CD8-positive, alpha-beta memory T cell (primary cell): ENCODE measurements around the gene SRGAP1. TPM values are rescaled to one million over a fixed set of nuclear protein-coding genes. Genes with fewer than 3 reads are reported as not detected.

Experiments used
- CTCF ChIA-PET: fragments of 350-600 bp; sonication (Branson Sonifier 250); formaldehyde crosslinking; loops from one replicate; lab custom pipeline; 2021; ENCODE audit warnings: antibody characterized with exemption; lab: Charles Lee
- POLR2A ChIA-PET: fragments of 350-600 bp; sonication (Branson Sonifier 250); formaldehyde crosslinking; loops from one replicate; lab custom pipeline; 2021; ENCODE audit warnings: antibody characterized with exemption; lab: Charles Lee
- DNase-seq, 5 donors: peaks; one replicate each; pipeline versions ENCODE4 v3.0.0 to v3.0.0-alpha.2; 2020 to 2022; ENCODE audit warnings: mixed read lengths in 1 of 5
- H3K27ac ChIP-seq: one replicate; pipeline ENCODE4 v1.7.0; 2013; ENCODE audit warnings: low read depth, mild to moderate bottlenecking, low read length, moderate library complexity
- H3K27me3 ChIP-seq: 2 replicates; pipeline ENCODE4 v1.7.0; 2013; ENCODE audit warnings: low read length, mild to moderate bottlenecking; ENCODE audit not compliant: insufficient read depth, poor library complexity, severe bottlenecking
- H3K36me3 ChIP-seq: 2 replicates; pipeline ENCODE4 v1.7.0; 2013; ENCODE audit warnings: mild to moderate bottlenecking, low read length, moderate library complexity; ENCODE audit not compliant: insufficient read depth
- H3K4me1 ChIP-seq: 2 replicates; pipeline ENCODE4 v1.7.0; 2013; ENCODE audit warnings: mild to moderate bottlenecking, low read length, moderate library complexity; ENCODE audit not compliant: insufficient read depth
- H3K4me3 ChIP-seq: 2 replicates; pipeline ENCODE4 v1.7.0; 2013; ENCODE audit warnings: mild to moderate bottlenecking, low read length
- H3K9me3 ChIP-seq: 2 replicates; pipeline ENCODE4 v1.7.0; 2013; ENCODE audit warnings: mild to moderate bottlenecking, low read length
- H3K27ac Mint-ChIP-seq, 8 donors: one replicate each; pipeline ENCODE4 v1.8.0; 2020 to 2021; ENCODE audit warnings: mixed read lengths in 8 of 8, mild to moderate bottlenecking in 6 of 8, inconsistent platforms in 3 of 8, moderate library complexity in 3 of 8
- H3K27me3 Mint-ChIP-seq, 2 donors: one replicate each; pipeline ENCODE4 v1.8.0; 2020 to 2021; ENCODE audit warnings: mixed read lengths in 2 of 2, mild to moderate bottlenecking in 1 of 2, moderate library complexity in 1 of 2
- H3K36me3 Mint-ChIP-seq, 3 donors: one replicate each; pipeline ENCODE4 v1.8.0; 2020 to 2021; ENCODE audit warnings: mixed read lengths in 3 of 3, inconsistent platforms in 1 of 3, mild to moderate bottlenecking in 1 of 3
- H3K4me1 Mint-ChIP-seq, 3 donors: one replicate each; pipeline ENCODE4 v1.8.0; 2020 to 2021; ENCODE audit warnings: mixed read lengths in 3 of 3, inconsistent platforms in 1 of 3, mild to moderate bottlenecking in 1 of 3
- H3K4me3 Mint-ChIP-seq, 7 donors: one replicate each; pipeline ENCODE4 v1.8.0; 2020 to 2021; ENCODE audit warnings: mixed read lengths in 7 of 7, mild to moderate bottlenecking in 6 of 7, moderate library complexity in 4 of 7, inconsistent platforms in 2 of 7
- H3K9me3 Mint-ChIP-seq, 5 donors: one replicate each; pipeline ENCODE4 v1.8.0; 2020 to 2022; ENCODE audit warnings: mixed read lengths in 5 of 5, mild to moderate bottlenecking in 3 of 5, moderate library complexity in 2 of 5, inconsistent platforms in 1 of 5
- polyA plus RNA-seq: library from polyadenylated mRNA; unstranded; fragments of 300-500 nt; fragmentation: Illumina TruSeq; gene quantifications from one replicate; pipeline ENCODE4 v1.2.3, GENCODE V29; 2021
- total RNA-seq, 2 experiments: library from RNA; stranded (reverse); gene quantifications; one replicate each; pipeline ENCODE4 v1.2.3, GENCODE V29; 2021

Gene SRGAP1
- total and polyA plus RNA-seq, 3 experiments from 2014 or later, result 0.09 to 0.64 (median 0.61) TPM

DNA sequence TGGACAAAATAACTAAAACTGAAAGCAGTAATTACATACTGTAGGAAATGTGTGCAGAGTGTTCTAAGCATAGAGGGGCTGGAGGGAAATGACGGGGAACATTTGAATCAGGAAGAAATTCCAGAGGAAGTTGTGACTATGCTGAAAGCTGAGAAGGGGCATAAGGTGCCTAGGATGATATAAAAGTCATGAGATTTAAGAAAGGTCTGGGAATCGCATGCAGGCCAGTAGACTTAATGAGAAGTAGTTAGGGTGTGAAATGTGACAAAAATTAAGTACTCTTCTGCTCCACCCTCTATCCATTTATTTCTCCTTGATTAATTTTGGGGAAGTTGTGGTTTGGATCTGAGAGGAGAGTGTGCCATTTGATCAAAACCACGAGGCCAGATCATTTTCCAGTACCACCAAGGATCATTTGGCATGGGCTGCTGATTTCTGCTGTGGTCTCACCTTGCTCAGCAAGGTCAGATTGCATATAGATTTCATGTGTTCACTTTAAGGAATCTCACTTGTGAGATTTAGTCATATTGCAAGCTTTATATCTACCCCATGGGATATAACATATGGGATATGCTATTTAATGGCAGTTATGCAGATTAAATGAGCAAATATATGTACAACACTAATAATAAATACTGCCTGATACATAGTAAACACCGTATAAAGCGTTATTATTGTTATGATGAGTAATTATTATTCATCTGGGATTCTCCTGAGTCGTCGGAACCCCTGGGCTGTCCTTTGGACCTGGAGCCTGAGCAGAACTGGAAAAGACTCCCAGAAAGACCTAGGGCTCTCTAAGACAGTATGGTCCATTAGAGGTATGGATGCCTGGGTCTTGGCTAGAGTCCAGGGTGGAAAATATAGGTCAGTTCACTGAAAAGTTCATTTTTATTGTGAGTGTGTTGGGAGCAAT lies 72.3 kb downstream of the SRGAP1 start:
- no peak overlapping the region for H3K27ac ChIP-seq
- H3K36me3 ChIP-seq, result no peaks in the 10 kb centered on the region
- no peak overlapping the region for H3K27ac Mint-ChIP-seq
- H3K27me3 Mint-ChIP-seq, result peaks cover 0 to 2% of the 10 kb centered on the region in 2 donors
- CTCF ChIA-PET, result no interaction called here
- H3K4me1 Mint-ChIP-seq, result no peaks in the 10 kb centered on the region
- H3K9me3 Mint-ChIP-seq, result peaks cover 0 to 3% (median 0%) of the 10 kb centered on the region in 5 donors
- H3K9me3 ChIP-seq, result no peaks in the 10 kb centered on the region
- no peaks in the 10 kb centered on the region for H3K4me1 ChIP-seq
- H3K27me3 ChIP-seq, result no peaks in the 10 kb centered on the region
- POLR2A ChIA-PET, result no interaction called here
- DNase-seq, result no peak
- H3K4me3 Mint-ChIP-seq, result no peak overlapping the region
- H3K4me3 ChIP-seq, result no peak overlapping the region
- no peaks in the 10 kb centered on the region for H3K36me3 Mint-ChIP-seq

GRCh38 chr12:63917477-63917862 lies 73.0 kb downstream of the SRGAP1 start:
- POLR2A ChIA-PET, result no interaction called here
- Histone ChIP-seq H3K9me3 (no peaks in the 10 kb centered on the region), H3K36me3 (no peaks in the 10 kb centered on the region), H3K4me3 (no peak overlapping the region), H3K4me1 (no peaks in the 10 kb centered on the region), H3K27me3 (no peaks in the 10 kb centered on the region), H3K27ac (no peak overlapping the region)
- H3K27ac Mint-ChIP-seq, result no peak overlapping the region
- H3K36me3 Mint-ChIP-seq, result no peaks in the 10 kb centered on the region
- no peak for DNase-seq
- peaks cover 0 to 3% of the 10 kb centered on the region in 2 donors for H3K27me3 Mint-ChIP-seq
- CTCF ChIA-PET, result no interaction called here
- no peak overlapping the region for H3K4me3 Mint-ChIP-seq
- H3K4me1 Mint-ChIP-seq, result no peaks in the 10 kb centered on the region
- H3K9me3 Mint-ChIP-seq, result peaks cover 0 to 3% (median 0%) of the 10 kb centered on the region in 5 donors

GRCh38 chr12:63917864-63918799 lies 73.6 kb downstream of the SRGAP1 start:
- Mint-ChIP-seq H3K36me3 (no peaks in the 10 kb centered on the region), H3K27ac (no peak overlapping the region), H3K4me3 (no peak overlapping the region), H3K27me3 (peaks cover 0 to 3% of the 10 kb centered on the region in 2 donors), H3K9me3 (peaks cover 0 to 3% (median 0%) of the 10 kb centered on the region in 5 donors), H3K4me1 (no peaks in the 10 kb centered on the region)
- no peak for DNase-seq
- H3K9me3 ChIP-seq, result no peaks in the 10 kb centered on the region
- no peak overlapping the region for H3K27ac ChIP-seq
- ChIA-PET POLR2A (no interaction called here), CTCF (no interaction called here)
- H3K27me3 ChIP-seq, result no peaks in the 10 kb centered on the region
- H3K4me3 ChIP-seq, result no peak overlapping the region
- no peaks in the 10 kb centered on the region for H3K4me1 ChIP-seq
- no peaks in the 10 kb centered on the region for H3K36me3 ChIP-seq

DNA sequence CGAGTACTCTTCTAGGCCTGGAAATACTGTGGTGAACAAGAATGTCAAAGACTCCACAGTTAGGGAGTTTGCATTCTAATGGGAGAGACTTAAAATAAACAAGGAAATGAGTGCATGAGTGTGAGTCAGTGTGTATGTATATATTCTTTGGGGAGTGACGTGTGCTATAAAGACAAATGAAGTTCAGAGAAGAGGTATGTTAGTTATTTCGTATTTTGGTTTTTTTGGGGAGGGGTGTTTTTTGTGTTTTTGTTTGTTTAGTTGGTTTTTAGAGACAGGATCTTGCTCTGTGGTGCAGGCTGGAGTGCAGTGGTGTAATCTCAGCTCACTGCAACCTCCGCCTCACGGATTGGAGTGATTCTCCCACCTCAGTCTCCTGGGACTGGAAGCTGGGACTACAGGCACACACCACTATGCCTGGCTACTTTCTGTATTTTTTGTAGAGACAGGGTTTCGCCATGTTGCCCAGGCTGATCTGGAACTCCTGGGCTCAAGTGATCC lies 74.3 kb downstream of the SRGAP1 start:
- no peaks in the 10 kb centered on the region for H3K4me1 Mint-ChIP-seq
- H3K36me3 Mint-ChIP-seq, result no peaks in the 10 kb centered on the region
- no peaks in the 10 kb centered on the region for H3K36me3 ChIP-seq
- no peak overlapping the region for H3K4me3 ChIP-seq
- ChIA-PET CTCF (no interaction called here), POLR2A (no interaction called here)
- peaks cover 0 to 3% (median 0%) of the 10 kb centered on the region in 5 donors for H3K9me3 Mint-ChIP-seq
- H3K4me3 Mint-ChIP-seq, result no peak overlapping the region
- no peaks in the 10 kb centered on the region for H3K4me1 ChIP-seq
- DNase-seq, result no peak
- peaks cover 0 to 3% of the 10 kb centered on the region in 2 donors for H3K27me3 Mint-ChIP-seq
- no peaks in the 10 kb centered on the region for H3K9me3 ChIP-seq
- no peak overlapping the region for H3K27ac ChIP-seq
- H3K27ac Mint-ChIP-seq, result no peak overlapping the region
- H3K27me3 ChIP-seq, result no peaks in the 10 kb centered on the region

DNA sequence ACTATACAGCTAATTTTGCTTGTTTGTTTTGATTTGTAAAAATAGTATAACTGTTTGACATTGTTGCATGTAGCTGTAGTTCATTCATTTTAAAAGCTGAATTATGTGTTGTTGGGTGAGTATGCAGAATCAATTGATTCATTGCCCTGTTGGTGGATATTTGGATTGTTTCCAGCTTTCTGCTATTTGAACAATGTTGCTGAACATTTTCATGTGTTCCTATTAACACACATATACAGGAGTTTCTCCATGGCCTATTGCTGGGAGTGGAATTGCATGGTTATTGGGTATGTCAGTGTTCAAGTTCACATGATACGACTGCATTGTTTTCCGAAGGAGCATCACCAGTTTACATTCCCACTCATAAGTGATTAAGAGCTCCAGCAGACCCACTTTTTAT lies 75.3 kb downstream of the SRGAP1 start:
- DNase-seq, result no peak
- no peaks in the 10 kb centered on the region for H3K36me3 Mint-ChIP-seq
- peaks cover 0 to 3% of the 10 kb centered on the region in 2 donors for H3K27me3 Mint-ChIP-seq
- ChIA-PET CTCF (no interaction called here), POLR2A (no interaction called here)
- no peak overlapping the region for H3K4me3 ChIP-seq
- no peaks in the 10 kb centered on the region for H3K36me3 ChIP-seq
- H3K4me3 Mint-ChIP-seq, result no peak overlapping the region
- no peak overlapping the region for H3K27ac ChIP-seq
- H3K4me1 Mint-ChIP-seq, result no peaks in the 10 kb centered on the region
- no peaks in the 10 kb centered on the region for H3K4me1 ChIP-seq
- no peaks in the 10 kb centered on the region for H3K9me3 ChIP-seq
- no peak overlapping the region for H3K27ac Mint-ChIP-seq
- peaks cover 0 to 3% (median 0%) of the 10 kb centered on the region in 5 donors for H3K9me3 Mint-ChIP-seq
- H3K27me3 ChIP-seq, result no peaks in the 10 kb centered on the region

DNA sequence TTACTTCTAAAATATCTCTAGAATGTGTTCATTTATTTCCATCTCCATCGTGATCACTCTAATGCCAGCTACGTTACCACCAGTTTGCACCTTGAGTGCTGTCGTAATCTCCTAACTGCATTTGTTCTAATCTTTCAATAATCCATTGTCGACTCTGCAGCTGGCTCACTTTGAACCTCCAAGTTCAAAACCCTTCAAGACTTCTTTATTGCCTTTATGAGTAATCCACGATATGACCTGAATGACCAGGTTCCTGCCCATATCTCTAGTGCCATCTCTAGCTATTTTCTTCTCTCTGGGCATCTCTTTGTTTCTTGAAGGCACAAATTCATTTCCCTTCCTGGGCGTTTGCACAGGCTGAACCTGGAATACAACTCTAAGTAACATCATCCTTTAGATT lies 76.7 kb downstream of the SRGAP1 start:
- no peak overlapping the region for H3K27ac Mint-ChIP-seq
- H3K9me3 ChIP-seq, result no peaks in the 10 kb centered on the region
- H3K9me3 Mint-ChIP-seq, result peaks cover 0 to 3% (median 0%) of the 10 kb centered on the region in 5 donors
- no peaks in the 10 kb centered on the region for H3K36me3 Mint-ChIP-seq
- H3K4me3 Mint-ChIP-seq, result no peak overlapping the region
- ChIA-PET CTCF (no interaction called here), POLR2A (no interaction called here)
- H3K27me3 Mint-ChIP-seq, result peaks cover 0 to 3% of the 10 kb centered on the region in 2 donors
- DNase-seq, result no peak
- H3K4me1 ChIP-seq, result no peaks in the 10 kb centered on the region
- no peaks in the 10 kb centered on the region for H3K36me3 ChIP-seq
- no peaks in the 10 kb centered on the region for H3K27me3 ChIP-seq
- no peak overlapping the region for H3K4me3 ChIP-seq
- no peaks in the 10 kb centered on the region for H3K4me1 Mint-ChIP-seq
- no peak overlapping the region for H3K27ac ChIP-seq

- peaks cover 4 to 5% of the 10 kb centered on the region in 2 donors for H3K27me3 Mint-ChIP-seq
- no peaks in the 10 kb centered on the region for H3K4me1 Mint-ChIP-seq
- peaks cover 0 to 3% (median 0%) of the 10 kb centered on the region in 5 donors for H3K9me3 Mint-ChIP-seq
- no peak for DNase-seq
- H3K36me3 Mint-ChIP-seq, result no peaks in the 10 kb centered on the region
- no peaks in the 10 kb centered on the region for H3K4me1 ChIP-seq
- H3K27me3 ChIP-seq, result no peaks in the 10 kb centered on the region
- CTCF ChIA-PET, result no interaction called here
- no peak overlapping the region for H3K4me3 Mint-ChIP-seq
- no peaks in the 10 kb centered on the region for H3K36me3 ChIP-seq
- POLR2A ChIA-PET, result no interaction called here
- no peaks in the 10 kb centered on the region for H3K9me3 ChIP-seq
- H3K4me3 ChIP-seq, result no peak overlapping the region
- H3K27ac Mint-ChIP-seq, result no peak overlapping the region
- no peak overlapping the region for H3K27ac ChIP-seq
Observed at GRCh38 chr12:63922474-63922873, 78.0 kb downstream of the SRGAP1 start.

GRCh38 chr12:63924781-63925180 lies 80.3 kb downstream of the SRGAP1 start:
- no peaks in the 10 kb centered on the region for H3K36me3 ChIP-seq
- H3K27me3 ChIP-seq, result no peaks in the 10 kb centered on the region
- Mint-ChIP-seq H3K9me3 (peaks cover 0 to 3% (median 0%) of the 10 kb centered on the region in 5 donors), H3K4me3 (no peak overlapping the region), H3K27ac (no peak overlapping the region), H3K4me1 (no peaks in the 10 kb centered on the region), H3K36me3 (no peaks in the 10 kb centered on the region), H3K27me3 (peaks cover 6 to 9% of the 10 kb centered on the region in 2 donors)
- DNase-seq, result no peak
- POLR2A ChIA-PET, result no interaction called here
- CTCF ChIA-PET, result no interaction called here
- no peak overlapping the region for H3K27ac ChIP-seq
- no peak overlapping the region for H3K4me3 ChIP-seq
- no peaks in the 10 kb centered on the region for H3K4me1 ChIP-seq
- H3K9me3 ChIP-seq, result no peaks in the 10 kb centered on the region
